GM10847 (cell line): ENCODE data around the gene MOB3A.
A peak's percentile ranks its signal among the peaks of the same experiment; 100 is the strongest.

Experiments
- POLR2A ChIP-seq: IDR thresholded peaks from 2 replicates; pipeline ENCODE4 v1.6.1; 2011; ENCODE audit not compliant: insufficient read length; ENCODE audit errors: extremely low read depth

MOB3A gene

GRCh38 chr19:2096034-2096479 is at the start of gene MOB3A:
TSS of gene MOB3A (minus strand) at chr19:2096326. CDS start at chr19:2078560, 17,766 bp downstream.
- peak; percentile 79 for TF ChIP-seq POLR2A

- no peak for TF ChIP-seq POLR2A
Measured at GRCh38 chr19:2145831-2146241, 49.7 kb upstream of the MOB3A start.

- TF ChIP-seq POLR2A: no peak
Measured at GRCh38 chr19:2144190-2144589, 48.1 kb upstream of the MOB3A start.

GRCh38 chr19:2142173-2142829 is 46.2 kb upstream of the MOB3A start:
- TF ChIP-seq POLR2A: no peak

GRCh38 chr19:2140138-2140569 is 44.0 kb upstream of the MOB3A start:
- TF ChIP-seq POLR2A: no peak

GRCh38 chr19:2139385-2140137 is 43.4 kb upstream of the MOB3A start:
- no peak for TF ChIP-seq POLR2A

DNA sequence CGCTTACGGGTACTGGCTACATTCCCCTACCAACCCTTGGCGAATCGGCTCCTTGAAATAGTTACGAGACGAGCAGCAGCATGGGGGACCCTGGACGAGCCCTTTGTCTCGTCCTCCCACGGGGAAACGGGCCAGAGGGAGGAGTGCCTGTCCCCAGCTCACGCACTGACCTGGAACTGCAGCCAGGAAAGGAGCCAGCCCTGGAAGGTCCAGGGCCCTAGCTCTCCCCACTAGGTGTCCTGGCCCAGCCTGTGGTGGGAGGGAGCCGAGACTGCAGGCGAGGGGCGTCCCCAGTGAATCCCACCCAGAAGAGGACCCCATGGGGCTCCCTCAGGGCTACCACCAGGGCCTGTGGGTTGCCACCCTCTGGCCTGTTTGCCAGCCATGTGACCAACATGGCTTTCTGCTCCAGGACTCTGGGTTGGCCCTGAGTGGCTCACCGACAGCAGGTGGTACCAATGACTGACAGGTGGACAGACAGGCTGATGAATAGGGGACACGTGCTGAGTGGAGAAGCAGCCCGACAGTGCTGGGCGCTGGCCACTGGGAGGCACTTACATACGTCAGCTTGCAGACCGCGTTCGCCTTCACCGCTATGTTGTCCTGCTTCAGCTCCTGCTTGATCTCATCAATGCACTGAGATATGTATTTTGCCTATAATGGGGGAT is 42.1 kb upstream of the MOB3A start:
- no peak for TF ChIP-seq POLR2A

GRCh38 chr19:2136796-2137195 is 40.7 kb upstream of the MOB3A start:
- TF ChIP-seq POLR2A: no peak

- no peak for TF ChIP-seq POLR2A
Measured at GRCh38 chr19:2135474-2136402, 39.6 kb upstream of the MOB3A start.

DNA sequence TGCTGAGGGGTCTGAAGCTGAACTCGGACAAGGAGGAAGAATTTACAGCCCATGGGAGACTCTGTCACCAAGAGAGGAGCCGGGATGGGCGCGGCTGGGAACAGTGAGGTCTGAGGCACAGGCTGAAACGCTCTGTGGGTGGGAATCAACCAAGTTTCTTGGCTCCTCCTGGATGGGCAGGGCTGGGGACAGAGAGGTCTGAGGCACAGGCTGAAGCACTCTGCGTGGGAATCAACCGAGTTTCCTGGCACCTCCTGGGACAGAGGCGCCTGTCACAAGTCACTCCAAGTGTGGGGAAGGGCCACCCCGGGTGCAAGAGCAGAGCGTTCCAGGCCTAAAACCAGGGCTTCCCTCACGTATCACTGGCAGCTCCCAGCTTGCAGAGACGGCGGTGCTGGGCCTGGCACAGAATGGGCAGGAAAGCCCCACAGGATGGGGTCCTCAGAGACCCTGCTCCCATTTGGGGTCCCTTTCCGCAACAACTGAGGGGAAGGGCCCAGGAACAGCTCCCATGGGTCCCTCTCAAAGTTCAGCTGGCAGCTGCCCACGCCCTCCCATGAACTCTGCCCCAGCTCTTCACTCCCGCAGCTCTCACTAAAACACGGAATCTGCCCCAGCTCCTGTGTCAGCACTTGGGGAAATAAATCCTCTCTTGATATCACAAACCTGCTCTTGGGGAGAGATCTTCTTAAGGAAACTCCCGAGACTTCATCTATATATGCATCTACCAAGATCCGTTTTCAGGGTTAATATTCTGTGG is 36.8 kb upstream of the MOB3A start:
- no peak for TF ChIP-seq POLR2A

DNA sequence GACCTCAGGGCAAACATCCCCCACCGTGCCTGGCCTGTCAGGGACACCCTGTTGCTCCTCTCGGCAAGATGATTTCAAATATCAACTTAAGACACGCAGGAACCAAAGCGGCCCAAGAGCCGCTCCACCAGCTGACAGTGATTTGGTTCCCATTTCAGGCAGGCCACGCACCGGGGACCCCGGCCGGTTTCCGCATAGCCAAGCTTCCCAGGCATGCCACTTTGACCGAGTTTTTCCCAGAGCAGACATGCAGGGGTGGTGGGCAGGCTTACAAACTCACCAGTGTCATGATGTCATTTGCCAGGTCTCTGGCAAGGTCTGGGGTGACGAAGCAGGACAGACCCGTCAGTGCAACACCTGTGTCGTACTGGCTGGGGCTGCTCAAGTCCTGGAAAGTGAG is 36.1 kb upstream of the MOB3A start:
- no peak for TF ChIP-seq POLR2A

- TF ChIP-seq POLR2A: no peak
Measured at GRCh38 chr19:2129892-2130770, 34.0 kb upstream of the MOB3A start.

- TF ChIP-seq POLR2A: no peak
Measured at GRCh38 chr19:2129486-2129885, 33.4 kb upstream of the MOB3A start.

DNA sequence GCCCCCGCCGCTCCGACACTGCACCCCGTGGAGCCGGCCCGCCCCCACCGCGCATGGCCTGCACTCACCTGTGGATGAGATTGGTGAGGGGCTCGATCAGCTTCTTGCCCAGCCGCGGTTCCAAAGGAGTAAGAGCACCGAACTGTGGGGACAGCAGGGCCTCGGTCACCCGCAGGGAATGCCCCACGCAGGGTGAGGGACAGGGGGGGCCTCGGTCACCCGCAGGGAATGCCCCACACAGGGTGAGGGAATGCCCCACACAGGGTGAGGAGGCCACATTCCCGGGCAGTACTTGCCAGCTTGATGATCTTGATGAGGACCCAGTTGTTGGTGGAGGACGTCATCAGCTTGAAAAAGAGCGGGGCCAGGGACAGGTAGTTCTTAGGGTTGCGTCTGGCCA is 32.9 kb upstream of the MOB3A start:
- TF ChIP-seq POLR2A: no peak

DNA sequence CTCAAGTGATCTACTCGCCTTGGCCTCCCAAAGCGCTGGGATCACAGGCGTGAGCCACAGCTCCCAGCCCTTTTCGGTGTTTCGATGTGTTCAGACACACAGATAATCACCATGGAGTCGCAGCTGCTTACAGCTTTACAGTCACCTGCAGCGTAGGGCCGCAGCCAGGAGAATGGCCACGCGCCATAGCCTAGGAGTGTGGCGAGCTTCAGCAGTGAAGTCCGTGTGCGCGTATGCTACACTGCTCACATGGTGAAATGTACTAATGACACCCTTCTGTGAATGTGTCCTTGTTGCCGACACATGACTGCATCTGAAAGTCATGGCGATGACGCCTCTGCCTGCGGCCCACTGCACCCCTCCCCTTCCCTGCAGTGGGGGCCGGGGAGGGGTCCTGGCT is 31.6 kb upstream of the MOB3A start:
- no peak for TF ChIP-seq POLR2A
